CD4-positive, alpha-beta T cell treated with Interferon alpha-2 for 1 hour (primary cell): Measurements from ENCODE around the gene KLHDC1.
A peak's percentile ranks its signal among the peaks of the same experiment; 100 is the strongest.
"Not testable (repeated sequence)": the region's sequence is repeated elsewhere in the genome, so short reads cannot be mapped to it uniquely, and the experiment has no call there.

Experiments
- DNase-seq, 2 donors: peaks; one replicate each; pipeline ENCODE4 v3.0.0-alpha.2; 2020 to 2022

Gene KLHDC1, protein sequence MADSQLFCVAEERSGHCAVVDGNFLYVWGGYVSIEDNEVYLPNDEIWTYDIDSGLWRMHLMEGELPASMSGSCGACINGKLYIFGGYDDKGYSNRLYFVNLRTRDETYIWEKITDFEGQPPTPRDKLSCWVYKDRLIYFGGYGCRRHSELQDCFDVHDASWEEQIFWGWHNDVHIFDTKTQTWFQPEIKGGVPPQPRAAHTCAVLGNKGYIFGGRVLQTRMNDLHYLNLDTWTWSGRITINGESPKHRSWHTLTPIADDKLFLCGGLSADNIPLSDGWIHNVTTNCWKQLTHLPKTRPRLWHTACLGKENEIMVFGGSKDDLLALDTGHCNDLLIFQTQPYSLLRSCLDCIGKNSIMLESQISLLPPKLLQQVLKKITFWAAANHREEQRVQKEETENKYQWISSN

GRCh38 chr14:49692811-49693734 is at the start of gene KLHDC1:
KLHDC1 (plus strand) TSS chr14:49693120; CDS start chr14:49693195, 75 bp downstream.
- peak; percentile 74 to 81 for DNase-seq

GRCh38 chr14:49653508-49653907 is 39.4 kb upstream of the KLHDC1 start:
- no peak for DNase-seq

DNA sequence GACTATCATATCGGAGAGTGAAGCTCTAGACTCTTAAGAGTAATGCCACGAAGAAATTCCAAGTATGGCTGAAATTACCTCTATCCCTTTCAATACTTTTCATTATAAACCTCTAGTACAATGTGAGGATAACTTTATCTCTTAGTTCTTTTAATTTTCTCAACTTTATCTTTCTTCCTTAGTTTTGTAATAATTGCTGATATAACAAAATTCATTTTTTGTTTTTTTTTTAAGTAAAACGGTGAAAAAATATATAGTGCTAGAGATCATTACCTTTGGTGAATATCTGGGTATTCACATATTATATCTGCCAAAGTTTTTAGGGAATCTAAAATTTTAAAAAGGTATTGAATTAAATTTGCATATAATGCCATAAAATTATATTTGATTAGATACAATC is 38.4 kb upstream of the KLHDC1 start:
- DNase-seq = no peak

DNA sequence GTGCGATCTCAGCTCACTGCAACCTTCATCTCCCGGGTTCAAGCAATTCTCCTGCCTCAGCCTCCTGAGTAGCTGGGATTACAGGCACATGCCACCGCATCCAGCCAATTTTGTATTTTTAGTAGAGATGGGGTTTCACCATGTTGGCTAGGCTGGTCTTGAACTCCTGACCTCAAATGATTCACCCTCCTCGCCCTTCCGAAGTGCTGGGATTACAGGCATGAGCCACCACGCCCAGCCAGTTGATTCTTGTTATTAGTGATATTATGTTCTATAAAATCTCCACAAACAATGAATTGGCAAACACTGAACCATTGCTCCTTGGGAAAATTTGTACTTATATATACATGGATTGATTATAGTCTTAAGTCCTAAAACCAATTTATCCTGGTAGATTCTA is 35.4 kb upstream of the KLHDC1 start:
- DNase-seq = not testable (repeated sequence)

DNA sequence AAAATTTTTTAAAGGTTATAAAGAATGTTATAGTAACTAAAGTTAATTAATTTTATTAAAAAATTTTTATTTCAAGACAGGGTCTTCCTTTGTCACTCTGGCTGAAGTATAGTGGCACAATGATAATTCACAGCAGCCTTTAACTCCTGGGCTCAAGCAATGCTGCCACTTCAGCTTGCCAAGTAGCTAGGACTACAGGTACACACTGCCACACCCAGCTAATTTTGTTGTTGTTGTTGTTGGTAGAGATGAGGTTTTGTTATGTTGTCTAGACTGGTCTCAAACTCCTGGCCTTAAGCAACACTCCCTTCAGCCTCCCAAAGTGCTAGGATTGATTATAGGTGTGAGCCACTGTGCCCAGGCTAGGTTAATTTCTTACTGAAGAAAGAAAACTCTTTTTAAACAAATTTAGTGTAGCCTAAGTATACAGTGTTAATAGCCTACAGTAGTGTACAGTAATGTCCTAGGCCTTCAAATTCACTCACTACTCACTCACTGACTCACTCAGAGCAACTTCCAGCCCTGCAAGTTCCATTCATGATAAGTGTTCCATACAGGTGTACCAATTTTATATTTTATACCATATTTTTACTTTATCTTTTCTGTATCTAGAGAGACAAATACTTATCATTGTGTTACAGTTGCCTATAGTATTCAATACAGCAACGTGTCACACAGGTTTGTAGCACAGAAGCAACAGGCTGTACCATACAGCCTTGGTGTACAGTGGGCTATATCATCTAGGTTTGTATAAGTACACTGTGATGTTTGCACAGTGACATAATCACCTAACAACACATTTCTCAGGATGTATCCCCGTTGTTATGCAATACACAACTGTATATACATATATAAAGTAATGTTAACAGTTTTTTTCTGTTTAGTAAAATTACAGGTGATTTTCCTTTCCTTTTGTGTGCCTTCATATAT is 33.1 kb upstream of the KLHDC1 start:
- no peak for DNase-seq

- DNase-seq = no peak
These were observed 22.4 kb upstream of the KLHDC1 start for GRCh38 chr14:49670475-49670874.

GRCh38 chr14:49673586-49673985 is 19.3 kb upstream of the KLHDC1 start:
- no peak for DNase-seq

GRCh38 chr14:49677643-49678042 is 15.3 kb upstream of the KLHDC1 start:
- no peak for DNase-seq

DNA sequence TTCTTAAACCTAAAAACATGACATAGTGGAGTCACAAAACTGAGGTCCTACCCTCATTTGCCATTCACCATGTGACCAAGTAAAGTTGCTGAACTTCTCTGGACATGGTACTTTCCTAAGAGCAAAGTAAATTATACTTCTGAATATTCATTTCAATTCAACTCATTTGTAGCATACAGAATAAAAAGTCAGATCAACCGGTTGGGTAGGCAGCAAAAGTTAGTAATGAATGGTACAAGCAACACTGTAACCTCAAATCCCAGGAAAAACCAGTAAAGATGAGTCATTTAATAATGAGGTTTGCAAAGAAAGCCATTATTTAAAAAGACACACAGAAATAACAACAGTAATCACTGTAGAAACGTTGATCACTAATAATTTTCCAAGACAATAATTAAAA is 13.6 kb upstream of the KLHDC1 start:
- no peak for DNase-seq

DNA sequence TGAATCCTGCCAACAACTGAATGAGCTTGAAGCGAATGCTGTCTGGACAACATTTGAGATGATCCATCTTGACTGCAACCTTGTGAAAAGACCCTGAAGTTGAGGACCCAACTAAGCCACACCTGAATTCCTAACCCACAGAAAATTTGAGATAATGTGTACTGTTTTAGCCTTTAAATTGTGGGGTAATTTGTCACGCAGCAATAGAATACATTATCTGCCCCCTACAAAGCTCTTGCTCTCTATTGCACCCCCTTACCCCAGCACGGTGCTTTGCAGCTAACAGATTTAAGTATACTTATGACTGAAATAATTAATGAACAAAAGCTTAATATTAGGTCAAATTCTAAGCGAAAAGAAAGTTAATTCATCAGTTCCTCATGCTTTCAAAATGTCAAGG is 6.5 kb upstream of the KLHDC1 start:
- DNase-seq = no peak

GRCh38 chr14:49687942-49688700 is 4.8 kb upstream of the KLHDC1 start, which contains the start of gene POLE2:
POLE2 (minus strand) TSS chr14:49688214; CDS start chr14:49688203, 11 bp downstream.
- peak; percentile 65 to 79 for DNase-seq

GRCh38 chr14:49688701-49689030 is 4.3 kb upstream of the KLHDC1 start:
- no peak for DNase-seq

DNA sequence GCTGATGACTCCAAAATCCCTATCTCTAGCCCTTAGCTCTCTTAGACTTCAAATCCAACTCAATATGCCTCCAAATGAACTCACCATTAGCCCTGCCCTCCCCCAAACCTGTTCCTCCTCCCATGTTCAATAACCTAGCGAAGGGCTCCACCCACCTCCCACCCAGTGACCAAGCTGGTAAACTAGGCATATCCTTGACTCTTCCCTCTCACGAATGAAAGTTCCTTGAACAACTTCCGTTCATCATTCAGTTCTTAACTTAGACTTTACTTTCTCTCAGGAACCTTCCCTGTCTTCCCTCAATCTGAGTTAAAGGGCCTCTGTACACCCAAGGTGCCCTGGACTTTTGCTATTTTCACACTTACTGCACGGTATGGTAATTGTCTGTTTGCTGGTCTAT is 1.9 kb upstream of the KLHDC1 start:
- no peak for DNase-seq

DNA sequence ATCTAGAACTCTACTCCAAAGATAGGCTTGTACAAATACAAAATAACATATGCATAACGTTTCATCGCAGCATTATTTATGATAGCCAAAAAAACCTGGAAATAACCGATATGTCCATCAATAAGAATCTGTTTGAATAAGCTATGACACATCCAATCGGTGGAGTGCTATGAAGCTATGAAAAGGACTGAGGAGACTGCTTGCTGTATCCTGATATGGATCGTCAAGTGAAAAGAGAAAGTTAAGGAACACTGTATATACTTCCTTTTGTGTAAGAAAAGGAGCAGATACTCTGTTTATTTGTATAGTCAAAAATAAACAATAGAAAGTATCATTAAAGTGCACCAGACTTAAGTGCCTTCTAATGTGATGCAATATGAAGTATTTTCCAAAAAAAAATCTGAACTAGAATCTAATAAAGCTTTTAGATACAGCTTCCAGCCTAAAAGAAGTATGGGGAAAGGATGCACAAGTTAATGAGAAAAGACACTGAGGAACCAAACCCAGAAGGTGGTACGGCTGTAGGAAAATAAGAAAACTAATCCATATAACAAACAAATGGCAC is 645 bp upstream of the KLHDC1 start:
- no peak for DNase-seq

DNA sequence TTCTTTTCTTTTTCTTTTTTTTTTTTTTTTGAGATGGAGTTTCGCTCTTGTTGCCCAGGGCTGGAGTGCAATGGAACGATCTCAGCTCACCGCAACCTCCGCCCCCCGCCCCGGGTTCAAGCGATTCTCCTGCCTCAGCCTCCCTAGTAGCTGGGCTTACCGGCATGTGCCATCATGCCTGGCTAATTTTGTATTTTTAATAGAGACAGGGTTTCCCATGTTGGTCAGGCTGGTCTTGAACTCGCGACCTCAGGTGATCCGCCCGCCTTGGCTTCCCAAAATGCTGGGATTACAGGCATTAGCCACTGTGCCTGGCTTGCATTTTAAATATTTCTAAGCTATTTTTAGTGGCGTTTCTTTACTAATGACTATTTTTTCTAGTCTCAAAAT is 810 bp downstream of the KLHDC1 start:
- peak in 1 of 2 donors; percentile 13 for DNase-seq

DNA sequence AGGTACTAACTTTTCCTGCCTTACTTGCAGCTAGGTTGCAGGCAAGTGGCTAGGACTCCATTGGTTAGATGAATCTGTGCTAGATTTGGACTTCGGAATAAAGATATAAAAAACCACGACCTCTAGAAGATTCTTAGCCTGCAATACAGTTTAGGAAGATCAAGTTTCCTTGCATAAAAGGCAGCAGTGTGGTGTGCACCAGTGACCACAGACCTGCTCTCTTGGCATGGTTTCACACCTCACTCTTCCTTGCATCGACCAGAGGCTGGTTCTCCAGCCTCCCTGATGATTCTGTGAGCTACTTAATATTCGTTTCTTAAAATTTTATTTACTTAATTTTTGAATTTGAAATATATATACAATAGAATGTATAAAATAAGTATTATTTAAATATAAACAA is 9.8 kb downstream of the KLHDC1 start:
- no peak for DNase-seq

DNA sequence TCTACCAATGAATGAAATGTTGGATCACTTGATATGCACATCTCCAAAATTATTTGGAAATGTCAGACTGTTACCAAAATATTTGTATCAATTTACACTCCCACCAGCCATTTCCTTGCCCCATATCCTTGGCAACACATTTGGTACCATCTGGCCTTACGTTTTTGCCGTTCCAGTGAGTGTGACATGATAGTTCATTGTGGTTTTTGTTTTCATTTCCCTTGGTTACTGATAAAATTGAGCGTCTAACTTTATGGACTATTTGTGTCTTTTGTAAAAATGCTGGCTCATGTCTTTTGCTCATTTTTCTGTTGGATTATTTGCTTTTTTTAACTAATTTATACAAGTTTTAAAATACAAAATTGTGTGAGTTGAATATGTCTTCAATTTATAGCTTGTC is 11.0 kb downstream of the KLHDC1 start:
- no peak for DNase-seq

- DNase-seq = not testable (repeated sequence)
These were observed 11.6 kb downstream of the KLHDC1 start for GRCh38 chr14:49704471-49704870.

GRCh38 chr14:49710993-49711392 is 18.1 kb downstream of the KLHDC1 start:
- not testable (repeated sequence) for DNase-seq

- no peak for DNase-seq
These were observed 27.8 kb downstream of the KLHDC1 start for GRCh38 chr14:49720744-49721143.

GRCh38 chr14:49721733-49722435 is 29.0 kb downstream of the KLHDC1 start:
- not testable (repeated sequence) for DNase-seq
